ENCODE data around the gene KANSL2. TPM values are rescaled to one million over a fixed set of nuclear protein-coding genes. Genes with fewer than 3 reads are reported as not detected.
"Not testable (repeated sequence)": the region's sequence is repeated elsewhere in the genome, so short reads cannot be mapped to it uniquely, and the experiment has no call there.

The KANSL2 gene
- total RNA-seq: 195 TPM

DNA sequence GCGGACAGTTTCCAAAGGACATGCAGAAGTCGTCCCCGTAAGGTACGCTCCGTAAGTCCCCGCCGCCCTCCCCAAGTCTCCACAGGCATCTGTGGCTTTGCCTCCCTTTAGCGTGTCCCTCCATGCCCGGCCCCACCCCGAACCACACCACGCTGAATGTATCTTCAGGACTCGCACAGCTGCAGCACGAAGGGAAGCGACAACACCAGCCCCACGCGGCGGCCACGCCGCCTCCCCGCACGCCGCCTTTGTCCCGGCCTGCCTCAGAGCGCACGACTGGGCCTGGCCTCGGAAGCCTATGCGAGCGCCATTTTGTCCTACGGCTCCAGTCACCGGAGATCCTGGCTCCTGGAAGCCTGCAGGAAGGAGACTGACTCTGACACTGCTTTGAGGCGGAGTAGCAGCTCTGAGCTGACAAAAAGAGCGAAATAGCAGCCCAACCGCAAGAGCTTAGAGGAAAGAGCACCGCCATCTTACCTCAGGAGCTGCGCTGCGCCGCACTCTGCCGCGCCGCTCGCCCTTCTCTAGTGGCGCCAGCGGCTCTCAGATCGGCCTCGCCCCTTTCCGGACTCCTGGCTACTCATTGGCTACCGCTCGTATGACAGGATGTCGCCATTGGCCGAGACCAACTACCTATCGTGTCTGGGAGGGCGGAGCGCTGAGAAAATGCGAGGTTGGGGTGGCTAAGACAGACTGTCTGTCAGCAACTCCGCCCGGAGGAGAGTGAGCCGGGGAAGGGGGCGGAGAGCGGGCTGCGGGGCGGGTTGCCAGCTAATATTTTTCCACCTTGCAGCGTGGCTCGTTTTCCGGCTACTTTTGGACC lies at the start of gene KANSL2:
TSS of gene KANSL2 (minus strand) at position 529 of the 823 bp plus-strand sequence. CDS start 606 bp downstream, outside the sequence.
- H3K9me3 ChIP-seq (ENCODE audit: low read depth, low read length): no peaks in the 10 kb centered on the region
- no peaks in the 10 kb centered on the region for H3K27me3 ChIP-seq (ENCODE audit: insufficient read depth, low read length)
- H3K4me3 ChIP-seq (ENCODE audit: low read length): peak within 1 kb of the TSS; percentile 100
- H3K4me1 ChIP-seq (ENCODE audit: insufficient read depth, low read length): peaks cover 49% of the 10 kb centered on the region

DNA sequence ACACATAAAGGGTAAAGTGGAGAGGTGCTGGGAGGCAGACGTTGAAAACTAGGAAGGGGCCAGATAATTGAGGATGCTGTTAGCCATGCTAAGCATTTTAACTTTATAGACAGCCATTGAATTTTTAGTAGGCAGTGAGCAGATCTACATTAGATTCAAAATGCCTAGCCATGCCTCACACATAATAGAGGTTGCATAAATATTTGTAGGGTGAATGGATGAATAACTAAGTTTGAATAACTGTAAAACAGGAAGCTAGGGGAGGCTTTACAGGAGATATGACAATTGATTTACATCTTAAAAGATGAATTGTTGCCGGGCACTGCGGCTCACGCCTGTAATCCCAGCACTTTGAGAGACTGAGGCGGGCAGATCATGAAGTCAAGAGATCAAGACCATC lies 46.8 kb upstream of the KANSL2 start:
- H3K27me3 ChIP-seq (ENCODE audit: insufficient read depth, low read length): peaks cover 3% of the 10 kb centered on the region
- H3K9me3 ChIP-seq (ENCODE audit: low read depth, low read length): no peaks in the 10 kb centered on the region
- no peak overlapping the region for H3K4me3 ChIP-seq (ENCODE audit: low read length)
- H3K4me1 ChIP-seq (ENCODE audit: insufficient read depth, low read length): no peaks in the 10 kb centered on the region

GRCh38 chr12:48720737-48721136 lies 38.7 kb upstream of the KANSL2 start:
- H3K9me3 ChIP-seq (ENCODE audit: low read depth, low read length); H3K27me3 ChIP-seq (ENCODE audit: insufficient read depth, low read length); H3K4me3 ChIP-seq (ENCODE audit: low read length): not testable (repeated sequence)
- peaks cover 11% of the 10 kb centered on the region for H3K4me1 ChIP-seq (ENCODE audit: insufficient read depth, low read length)

GRCh38 chr12:48720171-48720570 lies 38.1 kb upstream of the KANSL2 start:
- H3K4me1 ChIP-seq (ENCODE audit: insufficient read depth, low read length): peaks cover 16% of the 10 kb centered on the region
- H3K27me3 ChIP-seq (ENCODE audit: insufficient read depth, low read length); H3K4me3 ChIP-seq (ENCODE audit: low read length); H3K9me3 ChIP-seq (ENCODE audit: low read depth, low read length): not testable (repeated sequence)

- H3K27me3 ChIP-seq (ENCODE audit: insufficient read depth, low read length); H3K9me3 ChIP-seq (ENCODE audit: low read depth, low read length); H3K4me3 ChIP-seq (ENCODE audit: low read length): not testable (repeated sequence)
- peaks cover 27% of the 10 kb centered on the region for H3K4me1 ChIP-seq (ENCODE audit: insufficient read depth, low read length)
Measured at GRCh38 chr12:48719002-48719401, 37.0 kb upstream of the KANSL2 start.

DNA sequence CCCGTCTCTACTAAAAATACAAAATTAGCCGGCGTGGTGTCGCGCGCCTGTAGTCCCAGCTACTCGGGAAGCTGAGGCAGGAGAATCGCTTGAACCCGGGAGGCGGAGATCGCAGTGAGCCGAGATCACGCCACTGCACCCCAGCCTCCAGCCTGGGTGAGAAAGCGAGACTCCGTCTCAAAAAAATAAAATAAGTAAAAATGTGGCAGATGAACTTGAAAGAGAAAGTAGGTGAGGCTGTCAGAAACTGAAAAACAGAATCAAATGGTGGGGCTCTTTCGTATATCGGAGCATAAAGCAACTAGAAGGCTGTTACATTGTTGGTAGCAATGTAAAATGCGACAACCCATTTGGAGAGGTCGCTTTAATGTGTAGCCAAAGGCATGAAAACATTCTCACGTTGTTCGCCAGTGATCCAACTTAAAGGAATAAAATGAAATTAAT lies 35.2 kb upstream of the KANSL2 start:
- H3K27me3 ChIP-seq (ENCODE audit: insufficient read depth, low read length): no peaks in the 10 kb centered on the region
- H3K4me1 ChIP-seq (ENCODE audit: insufficient read depth, low read length): peaks cover 37% of the 10 kb centered on the region

GRCh38 chr12:48716493-48717251 lies 34.6 kb upstream of the KANSL2 start, which contains the start of gene CCNT1:
TSS of gene CCNT1 (minus strand) at chr12:48716707. CDS start at chr12:48716675, 32 bp downstream.
- Histone ChIP-seq H3K9me3 (ENCODE audit: low read depth, low read length) (peaks cover 9% of the 10 kb centered on the region), H3K4me1 (ENCODE audit: insufficient read depth, low read length) (peaks cover 37% of the 10 kb centered on the region), H3K4me3 (ENCODE audit: low read length) (peak within 1 kb of the TSS; percentile 60), H3K27me3 (ENCODE audit: insufficient read depth, low read length) (no peaks in the 10 kb centered on the region)

More for the DNA sequence above, 35.2 kb upstream of the KANSL2 start:
- Histone ChIP-seq H3K9me3 (ENCODE audit: low read depth, low read length) (peaks cover 9% of the 10 kb centered on the region), H3K4me3 (ENCODE audit: low read length) (peak overlapping the region; percentile 60)

DNA sequence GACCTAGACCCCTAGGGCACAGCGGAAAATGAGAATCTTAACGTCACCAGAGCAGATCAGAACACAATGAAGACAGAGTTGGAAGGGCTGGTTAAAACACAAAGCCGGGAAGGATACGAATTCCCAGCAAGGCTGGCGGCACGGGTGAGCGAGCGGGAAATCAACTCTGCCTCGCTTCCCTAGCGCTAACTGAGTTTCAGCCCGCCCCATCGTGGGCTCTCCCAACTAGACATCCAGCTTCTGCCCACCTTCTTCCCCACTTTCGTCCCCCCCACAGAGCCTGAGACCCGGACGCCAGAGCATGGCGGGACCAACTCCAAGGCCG lies 34.1 kb upstream of the KANSL2 start:
- peaks cover 6% of the 10 kb centered on the region for H3K9me3 ChIP-seq (ENCODE audit: low read depth, low read length)
- H3K4me1 ChIP-seq (ENCODE audit: insufficient read depth, low read length): peaks cover 37% of the 10 kb centered on the region
- H3K27me3 ChIP-seq (ENCODE audit: insufficient read depth, low read length): no peaks in the 10 kb centered on the region
- H3K4me3 ChIP-seq (ENCODE audit: low read length): peak overlapping the region; percentile 60

DNA sequence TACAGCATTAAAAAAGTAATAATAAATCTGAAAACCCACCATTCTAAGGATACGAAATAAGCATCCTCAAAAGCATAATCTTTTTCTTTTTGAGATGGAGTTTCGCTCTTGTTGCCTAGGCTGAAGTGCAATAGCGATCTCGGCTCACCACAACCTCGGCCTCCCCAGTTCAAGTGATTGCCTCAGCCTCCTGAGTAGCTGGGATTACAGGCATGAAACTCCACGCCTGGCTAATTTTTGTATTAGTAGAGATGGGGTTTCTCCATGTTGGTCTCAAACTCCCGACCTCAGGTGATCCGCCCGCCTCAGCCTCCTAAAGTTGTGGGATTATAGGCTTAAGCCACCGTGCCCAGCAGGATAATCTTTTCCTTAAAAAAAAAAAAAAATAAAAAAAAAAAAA lies 30.2 kb upstream of the KANSL2 start:
- no peaks in the 10 kb centered on the region for H3K9me3 ChIP-seq (ENCODE audit: low read depth, low read length)
- H3K4me1 ChIP-seq (ENCODE audit: insufficient read depth, low read length): peaks cover 44% of the 10 kb centered on the region

GRCh38 chr12:48698822-48699221 lies 16.8 kb upstream of the KANSL2 start:
- H3K27me3 ChIP-seq (ENCODE audit: insufficient read depth, low read length); H3K4me3 ChIP-seq (ENCODE audit: low read length); H3K4me1 ChIP-seq (ENCODE audit: insufficient read depth, low read length): not testable (repeated sequence)

More for the DNA sequence above, 30.2 kb upstream of the KANSL2 start:
- Histone ChIP-seq H3K27me3 (ENCODE audit: insufficient read depth, low read length) (no peaks in the 10 kb centered on the region), H3K4me3 (ENCODE audit: low read length) (no peak overlapping the region)

DNA sequence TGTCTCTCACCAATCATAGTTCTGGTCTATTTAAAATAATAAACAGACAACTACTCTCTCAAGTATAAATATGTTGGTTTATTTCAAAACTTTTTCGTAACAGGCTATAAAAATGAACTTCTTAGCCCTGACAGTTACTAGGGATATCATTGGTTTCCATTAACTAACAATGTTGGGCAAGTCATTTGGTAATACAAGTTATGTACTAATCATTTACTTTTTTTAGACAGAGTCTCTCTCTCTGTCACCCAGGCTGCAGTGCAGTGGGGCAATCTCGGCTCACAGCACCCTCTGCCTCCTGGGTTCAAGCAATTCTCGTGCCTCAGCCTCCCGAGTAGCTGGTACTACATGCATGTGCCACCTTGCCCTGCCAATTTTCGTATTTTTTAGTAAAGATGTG lies 14.6 kb upstream of the KANSL2 start:
- Histone ChIP-seq H3K9me3 (ENCODE audit: low read depth, low read length) (no peaks in the 10 kb centered on the region), H3K4me1 (ENCODE audit: insufficient read depth, low read length) (no peaks in the 10 kb centered on the region), H3K27me3 (ENCODE audit: insufficient read depth, low read length) (no peaks in the 10 kb centered on the region), H3K4me3 (ENCODE audit: low read length) (no peak overlapping the region)

More at GRCh38 chr12:48698822-48699221, 16.8 kb upstream of the KANSL2 start:
- not testable (repeated sequence) for H3K9me3 ChIP-seq (ENCODE audit: low read depth, low read length)

GRCh38 chr12:48695859-48696258 lies 13.8 kb upstream of the KANSL2 start:
- Histone ChIP-seq H3K4me3 (ENCODE audit: low read length) (no peak overlapping the region), H3K9me3 (ENCODE audit: low read depth, low read length) (no peaks in the 10 kb centered on the region), H3K27me3 (ENCODE audit: insufficient read depth, low read length) (no peaks in the 10 kb centered on the region), H3K4me1 (ENCODE audit: insufficient read depth, low read length) (no peaks in the 10 kb centered on the region)

- H3K4me1 ChIP-seq (ENCODE audit: insufficient read depth, low read length): no peaks in the 10 kb centered on the region
Measured at GRCh38 chr12:48694038-48694437, 12.0 kb upstream of the KANSL2 start.

DNA sequence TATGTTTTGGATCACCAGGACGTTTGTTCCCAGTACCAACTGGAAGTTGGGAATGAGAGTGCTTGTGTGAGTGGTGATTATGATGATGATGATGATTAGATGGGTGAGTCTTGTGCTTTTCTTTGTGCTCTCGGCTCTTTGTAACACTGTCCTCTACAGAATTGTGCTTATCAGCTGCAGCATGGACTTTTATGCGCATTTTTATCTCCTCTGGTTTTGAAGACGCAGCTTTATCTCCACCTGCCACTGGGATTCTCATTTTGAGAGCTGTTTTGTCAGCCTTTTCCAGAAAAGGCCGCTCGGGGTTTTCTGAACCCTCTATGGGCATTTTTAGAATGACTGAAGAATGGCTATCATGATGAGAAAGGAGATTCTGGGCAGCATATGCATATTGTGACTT lies 11.5 kb upstream of the KANSL2 start:
- Histone ChIP-seq H3K4me3 (ENCODE audit: low read length) (no peak overlapping the region), H3K4me1 (ENCODE audit: insufficient read depth, low read length) (no peaks in the 10 kb centered on the region), H3K27me3 (ENCODE audit: insufficient read depth, low read length) (no peaks in the 10 kb centered on the region), H3K9me3 (ENCODE audit: low read depth, low read length) (no peaks in the 10 kb centered on the region)

More at GRCh38 chr12:48694038-48694437, 12.0 kb upstream of the KANSL2 start:
- Histone ChIP-seq H3K27me3 (ENCODE audit: insufficient read depth, low read length) (no peaks in the 10 kb centered on the region), H3K9me3 (ENCODE audit: low read depth, low read length) (no peaks in the 10 kb centered on the region), H3K4me3 (ENCODE audit: low read length) (no peak overlapping the region)

DNA sequence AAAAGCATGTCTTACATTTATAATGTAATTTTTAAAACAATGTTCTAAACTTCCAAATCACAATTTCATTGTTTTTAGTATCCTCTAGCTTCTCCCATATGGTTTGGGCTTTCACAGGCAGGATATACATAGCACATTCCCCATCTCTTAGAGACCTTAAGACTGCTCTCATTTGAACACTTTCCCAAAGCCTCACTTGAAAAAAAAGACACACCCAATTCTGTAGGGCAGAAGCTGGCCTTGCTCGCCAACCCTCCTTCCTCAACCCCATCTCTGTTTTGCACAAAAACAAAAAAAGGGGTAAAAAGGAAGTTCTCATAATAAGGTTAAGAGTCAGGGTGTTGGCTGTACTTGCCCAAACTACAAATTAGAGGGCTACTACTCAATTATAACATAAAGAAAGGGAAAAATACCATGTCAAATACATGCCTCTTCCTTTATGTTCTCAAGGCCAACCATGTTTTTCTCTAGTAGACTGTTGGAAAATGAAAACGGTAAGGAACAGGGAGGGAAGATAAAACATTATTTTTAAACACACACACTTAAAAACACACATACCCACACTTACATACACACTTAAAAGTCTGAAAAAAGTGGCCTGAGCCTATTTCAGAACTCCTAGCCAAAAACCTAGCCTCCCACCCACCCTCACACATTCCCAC lies 9.9 kb upstream of the KANSL2 start:
- Histone ChIP-seq H3K9me3 (ENCODE audit: low read depth, low read length) (no peaks in the 10 kb centered on the region), H3K4me3 (ENCODE audit: low read length) (no peak overlapping the region), H3K27me3 (ENCODE audit: insufficient read depth, low read length) (no peaks in the 10 kb centered on the region), H3K4me1 (ENCODE audit: insufficient read depth, low read length) (no peaks in the 10 kb centered on the region)
